ENCODE measurements around the gene CBFA2T3. TPM values are rescaled to one million over a fixed set of nuclear protein-coding genes. Genes with fewer than 3 reads are reported as not detected.

The CBFA2T3 gene
- total RNA-seq, 8 experiments from 2014 or later: 0.41 to 3.4 (median 1.2) TPM

DNA sequence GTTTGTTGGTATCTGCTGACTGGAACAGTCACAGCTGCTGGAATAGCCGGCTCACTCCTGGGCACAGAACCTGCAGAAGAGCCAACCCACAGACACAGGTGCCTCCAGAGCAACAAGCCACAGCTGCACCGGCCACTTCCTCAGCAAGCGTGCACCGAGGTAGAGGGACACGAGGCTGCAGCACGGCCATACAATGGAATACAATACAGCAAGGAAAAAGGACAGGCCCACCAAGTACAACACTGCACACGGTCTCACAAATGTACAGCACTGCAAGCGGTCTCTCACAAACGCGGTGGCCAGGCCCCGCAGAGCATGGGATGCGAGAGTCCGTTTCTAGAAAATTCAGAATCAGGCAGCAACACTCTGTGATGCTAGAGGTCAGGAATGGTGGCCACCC lies 63.1 kb downstream of the CBFA2T3 start:
- Histone ChIP-seq H3K4me1 (replicated peaks in 1 of 2) (peaks cover 0 to 24% of the 10 kb centered on the region in 2 donors), H3K27ac (no peak overlapping the region), H3K4me3 (no peak overlapping the region)
- in situ Hi-C loops (cut with MboI; ENCODE audit: low pct_unique_long_range_greater_than_20kb in 2 of 9, low sequenced_read_pairs in 9 of 9, unreplicated experiment in 9 of 9): loop anchor here in 1 of 9 experiments (10.0 kb wide), 1 partner anchor 59 kb away; the partner anchor contains the start of genes GALNS and TRAPPC2L
- no peak for ATAC-seq (replicated peaks in 6 of 8)
- 89 to 100% (median 96%) methylated on average over 1 to 6 of the region's 13 CpGs; no CpG with 5 or more reads in 4 of the 10 experiments for WGBS, 10 experiments

DNA sequence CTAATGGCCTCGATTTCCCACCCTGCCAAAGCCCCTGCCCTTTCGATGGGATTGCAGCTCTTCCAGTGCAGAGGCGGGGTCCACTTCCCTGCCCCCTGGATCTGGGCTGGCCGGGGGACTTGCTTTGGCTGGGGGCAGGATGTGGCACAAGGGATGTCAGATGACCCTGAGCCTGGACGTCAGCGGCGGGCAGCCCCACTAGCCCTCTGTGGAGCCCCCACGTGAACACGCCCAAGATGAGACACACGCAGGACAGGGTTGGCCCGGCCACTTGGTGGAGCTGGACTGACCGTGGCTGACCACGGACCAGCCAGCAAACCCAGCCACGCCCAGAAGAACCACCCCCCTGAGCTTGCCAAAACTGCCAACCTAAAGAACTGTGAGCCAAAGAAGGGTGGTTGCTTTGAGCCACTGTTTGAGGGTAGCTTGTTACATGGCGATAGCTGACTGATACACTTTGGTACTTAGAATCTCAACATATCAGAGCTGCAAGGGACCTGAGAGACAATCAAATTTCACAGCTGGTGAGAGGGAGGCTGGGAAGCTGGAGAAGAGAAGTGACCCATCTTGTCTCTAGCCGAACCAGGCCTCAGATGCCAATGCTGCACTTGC lies 63.9 kb downstream of the CBFA2T3 start:
- no peak overlapping the region for H3K4me3 ChIP-seq
- WGBS, 10 experiments: 83 to 100% (median 100%) methylated on average over 1 to 4 of the region's 16 CpGs; no CpG with 5 or more reads in 4 of the 10 experiments
- no peak overlapping the region for H3K27ac ChIP-seq
- in situ Hi-C loops (cut with MboI; ENCODE audit: low pct_unique_long_range_greater_than_20kb in 2 of 9, low sequenced_read_pairs in 9 of 9, unreplicated experiment in 9 of 9): loop anchor here in 1 of 9 experiments (10.0 kb wide), 1 partner anchor 58 kb away; the partner anchor contains the start of genes GALNS and TRAPPC2L
- peaks cover 0 to 24% of the 10 kb centered on the region in 2 donors for H3K4me1 ChIP-seq (replicated peaks in 1 of 2)
- ATAC-seq (replicated peaks in 6 of 8): no peak

DNA sequence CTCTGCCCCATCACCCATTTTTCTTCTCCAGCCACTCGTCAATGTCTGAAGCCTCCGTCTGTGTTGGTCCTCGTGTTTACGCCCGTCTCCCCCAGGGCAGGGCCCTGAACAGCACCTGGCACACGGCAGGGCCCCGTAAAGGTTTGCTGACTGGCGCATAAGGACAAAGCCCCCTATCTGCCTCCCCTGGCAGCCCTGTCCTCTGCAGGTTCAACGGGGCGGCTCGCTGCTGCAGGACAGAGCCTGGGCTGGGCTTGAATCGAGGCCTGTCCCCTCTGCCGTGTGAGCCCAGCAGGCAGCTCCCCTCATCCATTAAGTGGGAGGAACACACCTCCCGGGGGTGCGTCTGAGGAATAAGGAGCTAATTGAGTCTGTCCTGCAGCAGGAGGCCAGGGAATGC lies 64.5 kb downstream of the CBFA2T3 start:
- Histone ChIP-seq H3K4me3 (no peak overlapping the region), H3K4me1 (replicated peaks in 1 of 2) (peaks cover 0 to 20% of the 10 kb centered on the region in 2 donors), H3K27ac (no peak overlapping the region)
- in situ Hi-C loops (cut with MboI; ENCODE audit: low pct_unique_long_range_greater_than_20kb in 2 of 9, low sequenced_read_pairs in 9 of 9, unreplicated experiment in 9 of 9): loop anchor here in 1 of 9 experiments (10.0 kb wide), 1 partner anchor 58 kb away; the partner anchor contains the start of genes GALNS and TRAPPC2L
- no peak for ATAC-seq (replicated peaks in 6 of 8)
- WGBS, 10 experiments: 32 to 96% (median 61%) methylated on average over 4 to 6 of the region's 15 CpGs; no CpG with 5 or more reads in 6 of the 10 experiments

DNA sequence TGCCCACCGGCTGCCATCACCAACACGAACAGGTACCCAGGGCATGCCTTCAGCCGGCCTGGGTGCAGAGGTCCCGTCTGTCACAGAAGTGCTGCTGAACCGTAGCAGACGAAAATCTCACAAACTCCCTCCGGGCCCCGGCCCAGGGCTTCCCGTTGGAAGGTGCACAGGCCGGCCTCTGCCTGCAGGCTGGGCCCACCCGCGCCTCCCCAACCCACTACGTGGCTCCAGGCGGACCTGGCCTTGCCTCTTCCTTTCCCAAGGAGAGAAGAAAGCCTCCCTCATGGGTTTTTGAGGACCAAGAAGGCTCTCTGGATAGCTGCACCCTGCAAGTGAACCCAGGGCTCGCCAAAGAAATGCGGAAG lies 65.1 kb downstream of the CBFA2T3 start:
- H3K4me1 ChIP-seq (replicated peaks in 1 of 2): peaks cover 0 to 14% of the 10 kb centered on the region in 2 donors
- no peak overlapping the region for H3K4me3 ChIP-seq
- WGBS, 10 experiments: 50 to 100% (median 77%) methylated on average over 2 to 7 of the region's 16 CpGs; no CpG with 5 or more reads in 6 of the 10 experiments
- in situ Hi-C loops (cut with MboI; ENCODE audit: low pct_unique_long_range_greater_than_20kb in 2 of 9, low sequenced_read_pairs in 9 of 9, unreplicated experiment in 9 of 9): loop anchor here in 1 of 9 experiments (10.0 kb wide), 1 partner anchor 57 kb away; the partner anchor contains the start of genes GALNS and TRAPPC2L
- no peak for ATAC-seq (replicated peaks in 6 of 8)
- no peak overlapping the region for H3K27ac ChIP-seq

DNA sequence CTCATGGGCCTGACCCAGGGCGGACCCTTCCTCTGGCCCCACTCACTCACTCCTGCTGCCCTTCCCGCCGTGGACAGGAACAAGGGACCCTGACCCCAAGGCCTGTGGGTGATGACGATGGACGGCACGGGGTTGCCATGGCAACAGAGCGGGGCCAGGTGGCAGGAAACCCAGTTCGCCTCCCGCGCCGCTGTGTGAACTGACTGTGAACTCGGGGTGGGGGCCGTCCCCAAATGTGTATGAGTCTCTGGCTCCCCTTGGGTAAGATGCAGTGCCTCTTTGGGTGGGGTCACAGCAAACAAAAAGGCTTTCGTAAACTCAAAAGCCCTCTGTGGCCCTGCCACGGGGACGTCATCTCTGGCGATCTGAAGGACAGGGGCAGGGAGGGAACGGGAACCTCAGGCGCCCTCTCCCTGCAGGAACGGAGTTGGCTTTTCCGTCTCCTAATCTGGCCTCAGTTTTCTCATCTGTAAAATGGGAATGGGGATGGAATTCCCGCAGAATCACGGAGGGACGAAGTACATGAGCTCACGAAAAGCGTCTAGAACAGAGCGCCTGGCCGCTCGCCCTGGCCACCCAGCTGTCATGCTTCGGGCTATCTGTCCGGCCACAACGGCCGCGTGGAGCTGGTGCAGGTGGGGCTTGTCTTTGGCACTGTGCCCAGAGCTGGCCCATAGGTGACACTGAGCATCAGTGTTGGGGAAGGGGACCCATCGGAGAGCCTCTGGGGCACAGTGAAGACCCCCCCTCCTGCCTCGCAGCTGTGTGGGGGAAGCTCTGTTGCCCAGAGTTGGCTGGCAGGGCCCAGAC lies 65.7 kb downstream of the CBFA2T3 start:
- H3K4me1 ChIP-seq (replicated peaks in 1 of 2): peaks cover 0 to 9% of the 10 kb centered on the region in 2 donors
- H3K4me3 ChIP-seq: no peak overlapping the region
- in situ Hi-C loops (cut with MboI; ENCODE audit: low pct_unique_long_range_greater_than_20kb in 2 of 9, low sequenced_read_pairs in 9 of 9, unreplicated experiment in 9 of 9): loop anchor here in 1 of 9 experiments (10.0 kb wide), 1 partner anchor 57 kb away; the partner anchor contains the start of genes GALNS and TRAPPC2L
- 12 to 100% (median 87%) methylated on average over 1 to 9 of the region's 36 CpGs; no CpG with 5 or more reads in 3 of the 10 experiments for WGBS, 10 experiments
- peak overlapping the region in 1 of 2 donors; percentile 48 for H3K27ac ChIP-seq
- ATAC-seq (replicated peaks in 6 of 8): peak in 3 of 8 experiments; percentile 5 to 11 (median 10)

DNA sequence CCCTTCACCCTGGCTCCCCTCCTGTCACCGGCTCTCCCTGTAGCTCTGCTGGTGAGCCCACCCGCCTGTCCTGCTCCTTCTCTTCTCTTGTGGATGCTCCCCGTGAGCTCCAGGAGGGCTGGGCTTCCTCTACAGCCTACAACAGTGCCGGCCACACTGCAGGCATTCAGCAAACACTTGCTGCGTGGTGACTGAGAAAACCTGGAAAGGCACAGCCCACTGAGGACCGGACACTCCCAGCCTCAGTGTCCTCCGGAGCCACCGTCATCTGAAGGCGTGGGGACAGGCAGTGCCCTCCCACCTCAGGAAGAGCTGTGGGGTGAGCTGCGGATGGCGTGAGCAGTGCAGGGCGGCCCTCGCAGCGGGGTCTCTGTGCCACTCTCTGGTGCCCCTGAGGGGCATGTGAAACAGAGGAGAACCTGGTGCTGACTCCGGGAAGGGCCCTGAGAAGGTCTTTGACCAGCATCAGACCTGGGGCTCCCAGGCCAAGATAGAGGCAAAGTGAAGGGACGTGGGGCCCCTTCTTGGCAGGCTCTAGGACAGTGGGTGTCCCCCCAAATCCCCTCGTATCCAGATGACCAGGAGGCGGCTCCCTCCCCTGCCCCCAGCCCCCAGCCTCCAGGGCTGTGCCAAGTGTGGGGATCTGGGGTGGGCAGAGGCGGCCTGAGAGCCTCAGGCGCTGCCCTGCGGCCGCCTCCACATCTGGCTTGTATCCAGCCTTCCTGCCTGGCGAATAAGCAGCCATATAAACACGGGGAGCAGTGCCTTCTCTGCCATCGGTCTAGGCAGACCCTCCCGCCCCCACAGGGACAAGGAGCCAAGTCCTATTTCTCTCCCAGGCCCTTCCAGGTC lies 66.5 kb downstream of the CBFA2T3 start:
- WGBS, 10 experiments: 57 to 100% (median 65%) methylated on average over 1 to 6 of the region's 26 CpGs; no CpG with 5 or more reads in 6 of the 10 experiments
- in situ Hi-C loops (cut with MboI; ENCODE audit: low pct_unique_long_range_greater_than_20kb in 2 of 9, low sequenced_read_pairs in 9 of 9, unreplicated experiment in 9 of 9): loop anchor here in 1 of 9 experiments (10.0 kb wide), 1 partner anchor 56 kb away; the partner anchor contains the start of genes GALNS and TRAPPC2L
- peak in 3 of 8 experiments; percentile 10 to 17 (median 12) for ATAC-seq (replicated peaks in 6 of 8)
- peak overlapping the region in 1 of 2 donors; percentile 48 for H3K27ac ChIP-seq
- peaks cover 0 to 16% of the 10 kb centered on the region in 2 donors for H3K4me1 ChIP-seq (replicated peaks in 1 of 2)
- H3K4me3 ChIP-seq: no peak overlapping the region

DNA sequence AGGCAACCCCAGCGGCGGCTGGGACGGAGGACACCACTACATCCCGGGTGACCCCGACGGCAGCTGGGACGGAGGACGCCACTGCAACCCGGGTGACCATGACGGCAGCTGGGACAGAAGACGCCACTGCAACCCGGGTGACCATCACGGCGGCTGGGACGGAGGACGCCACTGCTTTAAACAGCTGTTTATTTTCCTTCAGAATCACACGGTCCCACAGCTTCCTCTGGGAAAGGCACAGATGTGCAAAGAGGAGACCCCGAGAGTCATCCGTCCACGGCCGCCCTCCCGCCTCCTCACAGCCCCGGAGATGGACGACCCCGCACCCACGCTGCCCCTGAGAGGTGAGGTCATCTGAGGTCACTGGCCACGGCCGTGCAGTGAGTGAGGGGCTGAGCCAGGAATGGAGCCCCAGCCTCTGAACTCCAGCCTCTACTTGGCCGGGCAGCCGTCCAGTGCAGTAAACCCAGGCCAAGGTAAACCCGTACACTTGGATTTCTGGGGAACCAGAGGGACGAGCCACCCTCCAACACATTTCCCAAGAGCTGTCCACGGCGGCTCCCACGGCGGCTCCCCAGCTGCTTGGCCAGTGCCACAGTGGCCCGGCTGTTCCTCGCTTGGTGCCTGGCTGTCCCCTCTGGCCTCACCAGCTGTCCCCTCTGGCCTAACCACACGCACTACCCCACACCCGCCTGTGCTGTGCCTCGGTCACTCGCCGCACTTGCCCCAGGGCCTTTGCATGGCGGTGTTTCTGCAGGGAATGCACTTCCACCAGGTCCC lies 67.4 kb downstream of the CBFA2T3 start:
- peak in 1 of 8 experiments; percentile 53 for ATAC-seq (replicated peaks in 6 of 8)
- no peak overlapping the region for H3K4me3 ChIP-seq
- H3K27ac ChIP-seq: no peak overlapping the region
- in situ Hi-C loops (cut with MboI; ENCODE audit: low pct_unique_long_range_greater_than_20kb in 2 of 9, low sequenced_read_pairs in 9 of 9, unreplicated experiment in 9 of 9): loop anchor here in 1 of 9 experiments (10.0 kb wide), 1 partner anchor 55 kb away; the partner anchor contains the start of genes GALNS and TRAPPC2L
- peaks cover 0 to 19% of the 10 kb centered on the region in 2 donors for H3K4me1 ChIP-seq (replicated peaks in 1 of 2)
- WGBS, 10 experiments: 26 to 93% (median 75%) methylated on average over 3 to 11 of the region's 44 CpGs; no CpG with 5 or more reads in 4 of the 10 experiments

DNA sequence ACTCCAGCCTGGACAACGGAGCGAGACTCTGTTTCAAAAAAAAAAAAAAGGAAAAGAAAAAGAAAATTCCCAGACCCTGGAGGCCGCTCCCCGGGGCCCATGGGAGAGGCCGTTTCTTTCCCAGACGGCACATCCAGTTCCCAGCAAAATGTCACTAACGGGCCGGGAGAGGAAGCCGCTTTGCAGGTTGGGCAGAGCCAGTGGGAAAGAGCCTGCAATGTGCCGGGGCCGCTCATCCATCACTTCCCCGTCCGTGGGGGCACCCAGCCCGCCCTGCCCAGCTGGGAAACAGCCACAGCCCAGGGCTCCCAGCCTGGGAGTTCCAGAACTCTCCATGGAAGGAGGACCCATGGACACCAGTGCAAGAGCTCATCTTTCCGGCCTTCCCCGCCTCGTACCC lies 68.7 kb downstream of the CBFA2T3 start:
- H3K4me3 ChIP-seq: no peak overlapping the region
- H3K27ac ChIP-seq: no peak overlapping the region
- ATAC-seq (replicated peaks in 6 of 8): no peak
- in situ Hi-C loops (cut with MboI; ENCODE audit: low pct_unique_long_range_greater_than_20kb in 2 of 9, low sequenced_read_pairs in 9 of 9, unreplicated experiment in 9 of 9): no loop called here
- peaks cover under 1 to 19% of the 10 kb centered on the region in 2 donors for H3K4me1 ChIP-seq (replicated peaks in 1 of 2)
- 49 to 100% (median 82%) methylated on average over 1 to 5 of the region's 17 CpGs; no CpG with 5 or more reads in 2 of the 10 experiments for WGBS, 10 experiments

DNA sequence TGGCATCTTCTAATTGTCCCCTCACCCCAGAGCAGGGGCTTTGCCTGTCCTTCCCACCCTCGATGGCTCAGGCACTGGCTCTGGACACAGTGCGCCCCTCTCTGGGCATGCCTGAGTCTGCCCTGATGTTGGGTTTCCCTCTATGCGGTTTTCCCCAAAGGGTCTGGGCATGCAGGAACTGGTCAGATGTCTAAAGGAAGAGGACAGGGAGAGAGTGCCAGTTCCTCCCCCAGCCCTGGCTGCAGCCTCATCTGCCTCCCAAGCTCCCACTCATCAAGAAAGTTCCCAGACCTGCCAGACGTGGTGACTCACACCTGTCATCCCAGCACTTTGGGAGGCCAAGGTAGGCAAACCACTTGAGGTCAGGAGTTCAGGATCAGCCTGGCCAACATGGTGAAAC lies 69.2 kb downstream of the CBFA2T3 start:
- H3K4me1 ChIP-seq (replicated peaks in 1 of 2): peaks cover 3 to 22% of the 10 kb centered on the region in 2 donors
- ATAC-seq (replicated peaks in 6 of 8): no peak
- in situ Hi-C loops (cut with MboI; ENCODE audit: low pct_unique_long_range_greater_than_20kb in 2 of 9, low sequenced_read_pairs in 9 of 9, unreplicated experiment in 9 of 9): no loop called here
- no CpG with 5 or more reads among the region's 4 CpGs for WGBS, 10 experiments
- no peak overlapping the region for H3K27ac ChIP-seq
- H3K4me3 ChIP-seq: no peak overlapping the region

DNA sequence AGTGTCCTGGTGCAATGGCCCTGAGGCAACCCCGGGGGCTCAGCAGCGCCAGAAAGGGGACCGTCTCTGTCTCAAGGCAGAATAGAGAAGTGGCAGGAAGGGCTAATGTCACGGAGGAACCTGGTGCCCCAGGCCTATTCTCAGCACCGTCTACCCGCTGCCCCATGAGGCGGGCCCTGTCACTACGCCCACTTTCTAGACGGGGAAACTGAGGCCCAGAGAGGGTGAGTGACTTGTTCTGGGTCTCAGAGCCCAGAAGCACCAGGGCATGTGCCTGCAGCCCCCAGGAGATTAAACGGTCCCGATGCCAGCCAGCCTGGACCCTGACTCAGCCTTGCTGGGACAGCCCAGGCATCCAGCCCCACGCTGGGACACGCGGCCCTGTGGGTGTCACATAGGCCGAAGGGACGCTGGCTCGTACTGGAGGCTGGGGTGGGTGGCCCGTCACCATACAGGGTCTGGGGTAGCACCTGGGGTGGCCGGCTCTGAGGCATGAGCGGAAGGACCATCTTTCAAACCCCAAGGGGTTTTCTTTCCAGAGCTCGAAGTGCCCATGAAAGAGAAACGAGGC lies 70.4 kb downstream of the CBFA2T3 start:
- H3K27ac ChIP-seq: no peak overlapping the region
- peaks cover 13 to 34% of the 10 kb centered on the region in 2 donors for H3K4me1 ChIP-seq (replicated peaks in 1 of 2)
- 75 to 100% (median 87%) methylated on average over 1 to 4 of the region's 22 CpGs; no CpG with 5 or more reads in 4 of the 10 experiments for WGBS, 10 experiments
- no peak for ATAC-seq (replicated peaks in 6 of 8)
- in situ Hi-C loops (cut with MboI; ENCODE audit: low pct_unique_long_range_greater_than_20kb in 2 of 9, low sequenced_read_pairs in 9 of 9, unreplicated experiment in 9 of 9): no loop called here
- H3K4me3 ChIP-seq: no peak overlapping the region

DNA sequence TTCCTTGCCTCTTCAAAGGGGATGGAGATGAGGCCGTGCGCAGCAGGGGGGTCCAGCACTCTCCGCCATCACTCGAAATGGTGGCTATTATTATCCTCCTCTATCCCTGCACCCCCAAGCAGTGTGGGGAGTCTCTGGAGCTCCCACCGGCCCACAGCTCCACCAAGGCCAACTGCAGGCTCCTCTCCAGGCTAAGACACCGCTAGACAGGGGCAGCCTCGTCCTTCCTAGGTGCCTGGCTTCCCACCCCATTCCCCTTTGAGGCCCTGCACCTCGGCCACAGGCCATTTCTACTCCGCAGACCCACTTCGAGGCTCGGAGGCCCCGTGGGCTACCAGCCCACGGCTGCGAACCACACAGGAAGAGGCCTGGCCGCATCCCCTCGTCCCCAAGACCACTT lies 71.0 kb downstream of the CBFA2T3 start:
- Histone ChIP-seq H3K27ac (no peak overlapping the region), H3K4me3 (no peak overlapping the region), H3K4me1 (replicated peaks in 1 of 2) (peaks cover 14 to 29% of the 10 kb centered on the region in 2 donors)
- in situ Hi-C loops (cut with MboI; ENCODE audit: low pct_unique_long_range_greater_than_20kb in 2 of 9, low sequenced_read_pairs in 9 of 9, unreplicated experiment in 9 of 9): no loop called here
- WGBS, 10 experiments: 20 to 100% (median 62%) methylated on average over 1 to 5 of the region's 16 CpGs; no CpG with 5 or more reads in 6 of the 10 experiments
- no peak for ATAC-seq (replicated peaks in 6 of 8)

Data from motor neuron (in vitro differentiated cells).